BJ (cell line): Measurements from ENCODE around the gene HOXC13. TPM values are rescaled to one million over a fixed set of nuclear protein-coding genes. Genes with fewer than 3 reads are reported as not detected.

Source experiments
- CTCF ChIA-PET: fragments of 350-600 bp; formaldehyde crosslinking; extraction: SDS; loops from one replicate; lab custom pipeline; 2021; ENCODE audit warnings: antibody characterized with exemption, inconsistent platforms; lab: Yijun Ruan, JAX
- POLR2A ChIA-PET: fragments of 300-600 bp; sonication (Branson Sonifier 250); formaldehyde crosslinking; extraction: SDS; loops from one replicate; lab custom pipeline; 2021; ENCODE audit warnings: antibody characterized with exemption; lab: Charles Lee
- DNase-seq: peaks from one replicate; pipeline ENCODE4 v3.0.0-alpha.2; 2011; ENCODE audit warnings: low read depth
- H3K27me3 ChIP-seq: 2 replicates; pipeline ENCODE4 v1.6.0; 2011; ENCODE audit warnings: low read length; ENCODE audit not compliant: control insufficient read depth, insufficient read depth
- H3K36me3 ChIP-seq: 2 replicates; pipeline ENCODE4 v1.5.1; 2011; ENCODE audit warnings: low read length; ENCODE audit not compliant: control insufficient read depth, insufficient read depth
- H3K4me3 ChIP-seq: 2 replicates; pipeline ENCODE4 v1.5.1; 2011; ENCODE audit warnings: low read depth, mild to moderate bottlenecking, control low read depth, low read length
- CTCF ChIP-seq: IDR thresholded peaks from 2 replicates; pipeline ENCODE4 v1.5.1; 2011; ENCODE audit warnings: low read depth, mild to moderate bottlenecking, control low read depth, inconsistent platforms, low read length, moderate library complexity; ENCODE audit not compliant: insufficient read depth
- polyA plus RNA-seq: library from polyadenylated mRNA; depleted of rRNA; stranded (reverse); fragments of >200 nt; gene quantifications from 2 replicates; pipeline ENCODE4 v1.2.3, GENCODE V29; 2011

HOXC13 gene
- polyA plus RNA-seq, 1 experiment = 1.0 TPM

- no peak for DNase-seq
- ChIA-PET POLR2A (no interaction called here), CTCF (interaction anchor here (0.8 to 1.0 kb wide), 2 partner anchors 11 to 32 kb away, joined by 3 to 4 read pairs; partner anchors contain the start of gene HOXC10)
- no peak for TF ChIP-seq CTCF
- Histone ChIP-seq H3K36me3 (no peaks in the 10 kb centered on the region), H3K4me3 (no peak overlapping the region), H3K27me3 (peaks cover 62% of the 10 kb centered on the region)
Observed at GRCh38 chr12:53952871-53953734, 14.5 kb downstream of the HOXC13 start.

GRCh38 chr12:53953831-53954693 lies 15.4 kb downstream of the HOXC13 start:
- DNase-seq = no peak
- ChIA-PET POLR2A (no interaction called here), CTCF (interaction anchor here (0.7 to 0.8 kb wide), 2 partner anchors 12 to 30 kb away, joined by 3 to 4 read pairs; no protein-coding TSS in a partner anchor)
- TF ChIP-seq CTCF = no peak
- no peaks in the 10 kb centered on the region for H3K36me3 ChIP-seq
- H3K4me3 ChIP-seq = no peak overlapping the region
- H3K27me3 ChIP-seq = peaks cover 63% of the 10 kb centered on the region

- TF ChIP-seq CTCF = no peak
- POLR2A ChIA-PET = interaction anchor here (0.7 kb wide), 1 partner anchor 14 kb away, joined by 8 read pairs; no protein-coding TSS in a partner anchor
- no peaks in the 10 kb centered on the region for H3K36me3 ChIP-seq
- CTCF ChIA-PET = interaction anchor here (0.7 kb wide), 1 partner anchor 29 kb away, joined by 3 read pairs; no protein-coding TSS in a partner anchor
- DNase-seq = no peak
- H3K4me3 ChIP-seq = 0 out of 2 replicates have a peak within 1 kb of the TSS, but pooled peaks have one; percentile 1
- H3K27me3 ChIP-seq = peaks cover 60% of the 10 kb centered on the region
Observed at GRCh38 chr12:53954694-53955035, 16.0 kb downstream of the HOXC13 start, which contains the start of gene HOXC12. Gene HOXC12 (plus strand): TSS chr12:53954903. CDS start chr12:53954930, 27 bp downstream.

GRCh38 chr12:53955036-53955775 lies 16.6 kb downstream of the HOXC13 start:
- POLR2A ChIA-PET = interaction anchor here (0.7 kb wide), 1 partner anchor 15 kb away, joined by 8 read pairs; no protein-coding TSS in a partner anchor
- DNase-seq = no peak
- Histone ChIP-seq H3K27me3 (peaks cover 55% of the 10 kb centered on the region), H3K4me3 (0 out of 2 replicates have a peak overlapping the region, but pooled peaks have one; percentile 1), H3K36me3 (no peaks in the 10 kb centered on the region)
- CTCF ChIA-PET = interaction anchor here (0.7 to 1.0 kb wide), 2 partner anchors 29 to 30 kb away, joined by 3 read pairs; partner anchors contain the start of gene HOXC10
- no peak for TF ChIP-seq CTCF
